Lower leg skin (tissue), 4 donors: Measurements from ENCODE around the gene CACNB2. TPM values are rescaled to one million over a fixed set of nuclear protein-coding genes. Genes with fewer than 3 reads are reported as not detected.

ENCODE experiments used
- DNase-seq, 2 donors: peaks; one replicate each; pipeline ENCODE4 v3.0.0-alpha.2; 2019; ENCODE audit warnings: low spot score in 2 of 2
- H3K4me3 ChIP-seq: fragments of 200-600 bp; sonication (generic); 2 replicates; pipeline ENCODE4 v1.5.1; 2017; ENCODE audit warnings: mild to moderate bottlenecking, low read depth; ENCODE audit not compliant: poor library complexity, severe bottlenecking
- POLR2A ChIP-seq, 2 donors: fragments of 450-650 bp; IDR thresholded peaks; one replicate each; pipeline ENCODE4 v1.6.1; 2016 to 2017; ENCODE audit warnings: antibody characterized with exemption in 2 of 2, mild to moderate bottlenecking in 1 of 2, moderate library complexity in 1 of 2
- WGBS, 2 donors: methylation state at CpG; one replicate each; pipeline ENCODE4 v1.1.5; 2018; 5-methylcytosine and 5-hydroxymethylcytosine counted together
- intact Hi-C: fragments of 100-400 bp; cut with DNase I; formaldehyde crosslinking; loops from one replicate; pipeline ENCODE4 v1.15.0; 2023; ENCODE audit warnings: low total_unique reads
- total RNA-seq, 4 donors: library from RNA; depleted of rRNA; stranded (reverse); fragments of >200 nt; gene quantifications; one replicate each; pipeline ENCODE4 v1.1.0, GENCODE V29; 2016
- TF ChIP-seq, protein P1 (sequence below), 3 donors: fragments of 450-650 bp; IDR thresholded peaks; one replicate each; pipeline ENCODE4 v1.5.1; 2016; ENCODE audit warnings: antibody characterized with exemption in 3 of 3, mild to moderate bottlenecking in 3 of 3, moderate library complexity in 2 of 3

Gene CACNB2
- total RNA-seq, 4 donors from 2014 or later = 3.6 to 7.6 (median 6.1) TPM

DNA sequence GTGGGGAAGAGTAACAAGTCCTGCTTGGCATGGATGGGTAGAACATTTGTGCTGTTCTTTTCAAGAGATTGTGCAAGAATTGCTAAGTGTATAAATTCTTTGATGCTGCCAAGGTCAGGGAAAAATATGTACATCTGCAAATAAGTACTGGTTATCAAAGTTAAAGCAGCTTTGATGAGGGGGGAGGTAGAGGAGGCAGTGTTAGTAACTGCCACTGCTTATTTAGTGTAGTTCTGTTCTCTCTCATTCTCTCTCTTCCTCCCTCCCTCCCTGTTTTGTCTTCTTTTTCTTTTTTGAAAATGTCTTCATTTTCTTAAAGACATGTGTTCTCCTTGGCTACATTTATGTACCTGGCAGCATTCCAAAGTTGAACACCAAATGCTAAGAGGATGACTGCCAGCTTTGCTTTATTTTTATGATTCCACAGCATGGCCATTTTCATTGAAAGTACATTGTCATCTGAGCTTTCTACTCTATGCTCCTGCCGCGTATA is 18.6 kb downstream of the CACNB2 start:
- intact Hi-C loops = no loop called here
- H3K4me3 ChIP-seq = no peak overlapping the region
- DNase-seq = no peak
- 47 to 50% methylated on average over 2 of the region's 2 CpGs for WGBS, 2 donors
- TF ChIP-seq, protein P1, sequence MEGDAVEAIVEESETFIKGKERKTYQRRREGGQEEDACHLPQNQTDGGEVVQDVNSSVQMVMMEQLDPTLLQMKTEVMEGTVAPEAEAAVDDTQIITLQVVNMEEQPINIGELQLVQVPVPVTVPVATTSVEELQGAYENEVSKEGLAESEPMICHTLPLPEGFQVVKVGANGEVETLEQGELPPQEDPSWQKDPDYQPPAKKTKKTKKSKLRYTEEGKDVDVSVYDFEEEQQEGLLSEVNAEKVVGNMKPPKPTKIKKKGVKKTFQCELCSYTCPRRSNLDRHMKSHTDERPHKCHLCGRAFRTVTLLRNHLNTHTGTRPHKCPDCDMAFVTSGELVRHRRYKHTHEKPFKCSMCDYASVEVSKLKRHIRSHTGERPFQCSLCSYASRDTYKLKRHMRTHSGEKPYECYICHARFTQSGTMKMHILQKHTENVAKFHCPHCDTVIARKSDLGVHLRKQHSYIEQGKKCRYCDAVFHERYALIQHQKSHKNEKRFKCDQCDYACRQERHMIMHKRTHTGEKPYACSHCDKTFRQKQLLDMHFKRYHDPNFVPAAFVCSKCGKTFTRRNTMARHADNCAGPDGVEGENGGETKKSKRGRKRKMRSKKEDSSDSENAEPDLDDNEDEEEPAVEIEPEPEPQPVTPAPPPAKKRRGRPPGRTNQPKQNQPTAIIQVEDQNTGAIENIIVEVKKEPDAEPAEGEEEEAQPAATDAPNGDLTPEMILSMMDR (IDR thresholded peaks at IDR 0.05) = no peak
- TF ChIP-seq POLR2A (IDR thresholded peaks at IDR 0.05) = no peak

DNA sequence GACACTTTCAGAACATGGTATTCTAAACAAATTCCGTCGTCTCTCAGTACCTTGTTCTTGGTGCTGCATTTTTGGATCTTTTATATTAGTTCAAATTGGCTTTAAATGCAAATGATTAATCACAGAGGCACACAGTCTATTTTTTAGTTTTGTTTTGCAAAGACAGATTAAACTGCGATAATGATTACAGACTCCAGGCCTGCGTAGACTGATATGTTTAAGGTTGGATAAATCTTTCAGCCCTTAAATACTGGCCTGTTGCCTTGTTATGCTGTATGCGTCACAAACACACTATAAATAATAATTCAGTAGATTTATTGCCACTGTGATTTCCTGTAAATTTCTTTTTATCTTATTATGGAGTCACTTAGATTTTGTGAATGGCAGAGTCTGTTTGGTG is 19.3 kb downstream of the CACNB2 start:
- intact Hi-C loops = no loop called here
- no peak for DNase-seq
- TF ChIP-seq, protein P1 (IDR thresholded peaks at IDR 0.05) = no peak
- no peak for TF ChIP-seq POLR2A (IDR thresholded peaks at IDR 0.05)
- no peak overlapping the region for H3K4me3 ChIP-seq
- 37 to 50% methylated on average over 5 of the region's 5 CpGs for WGBS, 2 donors

DNA sequence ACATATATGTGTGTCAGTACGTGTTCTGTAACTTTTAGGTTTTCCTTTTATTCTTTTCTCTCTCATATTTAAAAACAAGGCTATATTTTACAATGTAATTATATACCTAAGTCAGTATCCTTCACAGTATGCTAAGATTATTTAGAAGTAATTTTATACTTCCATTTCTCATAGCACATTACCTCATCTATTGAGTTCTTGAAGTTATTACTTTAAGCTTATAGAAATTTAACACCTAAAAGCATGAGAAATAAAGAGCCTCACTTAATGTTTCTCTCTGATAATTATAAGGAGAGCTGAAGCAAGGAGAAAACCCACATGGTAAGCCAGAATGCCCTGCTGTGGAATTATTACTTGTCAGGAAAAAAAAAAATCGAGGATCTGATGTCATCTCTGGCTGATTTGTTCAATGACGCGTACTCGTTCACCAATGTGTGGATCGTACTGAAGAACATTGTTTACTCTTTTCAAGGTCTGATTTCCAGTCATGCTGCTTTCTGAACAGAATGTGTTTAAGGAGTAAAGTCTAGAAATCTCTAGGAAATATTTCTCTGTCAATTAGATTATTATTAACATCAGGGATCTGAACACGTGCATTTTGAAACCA is 21.9 kb downstream of the CACNB2 start:
- TF ChIP-seq, protein P1 (IDR thresholded peaks at IDR 0.05) = no peak
- TF ChIP-seq POLR2A (IDR thresholded peaks at IDR 0.05) = no peak
- no peak overlapping the region for H3K4me3 ChIP-seq
- no peak for DNase-seq
- intact Hi-C loops = no loop called here
- 81 to 84% methylated on average over 7 of the region's 7 CpGs for WGBS, 2 donors

DNA sequence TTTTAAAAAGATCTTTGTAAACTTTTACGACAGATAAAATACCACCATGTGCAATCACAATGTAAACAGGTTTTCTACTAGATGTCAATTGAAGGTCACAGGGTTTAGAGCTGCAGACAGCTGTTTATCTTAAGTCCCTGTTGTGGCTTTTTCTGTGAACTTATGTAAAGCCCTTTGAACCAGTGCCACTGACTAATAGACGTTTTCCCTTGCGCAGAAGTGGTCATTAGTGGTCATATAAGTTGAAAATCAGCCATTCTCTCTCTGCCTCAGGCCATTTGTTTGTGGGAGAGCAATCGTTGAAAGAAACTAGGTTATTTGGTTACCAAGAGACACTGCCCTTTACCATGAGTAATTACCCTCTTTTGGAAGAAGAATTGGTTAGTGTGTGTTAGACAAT is 23.9 kb downstream of the CACNB2 start:
- WGBS, 2 donors = 56 to 57% methylated on average over 4 of the region's 4 CpGs
- no peak overlapping the region for H3K4me3 ChIP-seq
- no peak for DNase-seq
- intact Hi-C loops = no loop called here
- no peak for TF ChIP-seq POLR2A (IDR thresholded peaks at IDR 0.05)
- TF ChIP-seq, protein P1 (IDR thresholded peaks at IDR 0.05) = no peak

DNA sequence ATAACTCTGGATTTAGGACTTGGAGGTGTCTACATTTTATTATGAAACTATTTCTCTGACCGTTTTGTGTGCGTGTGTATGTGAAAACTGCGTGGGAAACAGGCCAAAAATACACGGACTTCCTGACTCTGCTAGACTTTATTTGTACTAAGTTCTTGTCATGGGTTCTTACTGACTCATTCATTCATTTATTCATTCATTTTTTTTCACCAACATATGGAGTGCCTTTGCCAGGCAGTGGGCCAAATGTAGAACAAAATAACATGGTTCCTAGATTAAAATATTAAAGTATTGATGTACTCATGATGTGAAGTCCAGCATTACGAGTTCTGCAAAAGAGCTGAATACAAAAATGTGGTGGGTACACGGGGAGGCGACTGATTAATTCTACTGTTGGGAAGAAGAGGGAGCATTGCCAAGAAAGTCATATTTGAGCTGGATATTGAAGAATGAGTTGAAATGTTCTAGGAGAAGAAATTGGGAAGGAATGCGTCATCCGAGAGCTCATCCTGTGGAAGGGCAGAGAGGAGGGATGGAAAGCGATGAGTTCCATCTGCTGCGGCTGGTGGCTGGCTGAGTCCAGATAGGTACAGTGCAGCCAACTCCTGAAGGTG is 24.6 kb downstream of the CACNB2 start:
- H3K4me3 ChIP-seq = no peak overlapping the region
- WGBS, 2 donors = 60 to 68% methylated on average over 11 of the region's 11 CpGs
- TF ChIP-seq, protein P1 (IDR thresholded peaks at IDR 0.05) = no peak
- TF ChIP-seq POLR2A (IDR thresholded peaks at IDR 0.05) = no peak
- intact Hi-C loops = no loop called here
- no peak for DNase-seq
